Mucosa of stomach (tissue), 1 donor: ENCODE results near the gene TSACC.
"Not testable (repeated sequence)": the region's sequence is repeated elsewhere in the genome, so short reads cannot be mapped to it uniquely, and the experiment has no call there.

Experiments used
- H3K27me3 ChIP-seq: one replicate; pipeline ENCODE4 v1.7.0; 2013; ENCODE audit warnings: mild to moderate bottlenecking, low read length; ENCODE audit not compliant: control insufficient read depth, insufficient read depth
- H3K36me3 ChIP-seq: one replicate; pipeline ENCODE4 v1.7.0; 2013; ENCODE audit warnings: low read length; ENCODE audit not compliant: control insufficient read depth, insufficient read depth
- H3K4me1 ChIP-seq: one replicate; pipeline ENCODE4 v1.7.0; 2013; ENCODE audit warnings: mild to moderate bottlenecking, low read length; ENCODE audit not compliant: control insufficient read depth, insufficient read depth
- H3K4me3 ChIP-seq: one replicate; pipeline ENCODE4 v1.7.0; 2013; ENCODE audit warnings: low read length
- H3K9ac ChIP-seq: one replicate; pipeline ENCODE4 v1.7.0; 2013; ENCODE audit warnings: mild to moderate bottlenecking, low read length, moderate library complexity
- H3K9me3 ChIP-seq: one replicate; pipeline ENCODE4 v1.7.0; 2013; ENCODE audit warnings: mild to moderate bottlenecking, low read length, moderate library complexity; ENCODE audit not compliant: control insufficient read depth
- donor health status: Pancreatic carcinoma.

The TSACC gene

DNA sequence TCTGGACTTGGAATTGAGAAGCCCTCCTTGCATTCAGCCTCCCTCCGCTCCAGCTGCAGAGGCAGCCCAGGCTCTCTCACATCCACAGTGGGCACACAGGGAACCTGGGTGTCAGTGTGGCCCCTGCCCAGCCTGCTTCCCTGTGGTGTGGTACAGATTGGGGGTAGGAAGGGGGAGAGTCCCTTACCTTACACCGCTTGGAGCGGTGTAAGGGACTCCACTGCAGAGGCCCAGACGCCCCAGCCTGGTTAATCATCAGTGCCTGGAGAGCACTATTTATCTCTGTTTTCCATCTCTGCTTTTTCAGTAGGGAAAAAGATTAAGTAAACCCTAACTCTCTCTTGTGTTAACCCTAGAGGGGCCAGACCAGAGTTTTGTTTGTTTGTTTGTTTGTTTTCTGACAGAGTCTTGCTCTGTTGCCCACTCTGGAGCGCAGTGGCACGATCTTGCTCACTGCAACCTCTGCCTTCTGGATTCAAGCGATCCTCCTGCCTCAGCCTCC is 29.9 kb downstream of the TSACC start:
- Histone ChIP-seq H3K27me3 (peaks cover 32% of the 10 kb centered on the region), H3K36me3 (no peaks in the 10 kb centered on the region), H3K9me3 (no peaks in the 10 kb centered on the region), H3K4me3 (no peak overlapping the region), H3K4me1 (no peaks in the 10 kb centered on the region), H3K9ac (no peak overlapping the region)

- peaks cover 32% of the 10 kb centered on the region for H3K27me3 ChIP-seq
- H3K36me3 ChIP-seq, result no peaks in the 10 kb centered on the region
- H3K4me3 ChIP-seq, result no peak within 1 kb of the TSS
- no peaks in the 10 kb centered on the region for H3K9me3 ChIP-seq
- no peaks in the 10 kb centered on the region for H3K4me1 ChIP-seq
- H3K9ac ChIP-seq, result peak within 1 kb of the TSS; percentile 18
These were observed 30.8 kb downstream of the TSACC start, which contains the start of gene RHBG for GRCh38 chr1:156368889-156369684. RHBG (plus strand) TSS chr1:156369211; CDS start chr1:156369250, 39 bp downstream.

- H3K4me3 ChIP-seq, H3K9me3 ChIP-seq, H3K36me3 ChIP-seq, H3K4me1 ChIP-seq: not testable (repeated sequence)
- Histone ChIP-seq H3K9ac (peak overlapping the region; percentile 18), H3K27me3 (peaks cover 28% of the 10 kb centered on the region)
These were observed 31.5 kb downstream of the TSACC start for GRCh38 chr1:156369685-156370286.

DNA sequence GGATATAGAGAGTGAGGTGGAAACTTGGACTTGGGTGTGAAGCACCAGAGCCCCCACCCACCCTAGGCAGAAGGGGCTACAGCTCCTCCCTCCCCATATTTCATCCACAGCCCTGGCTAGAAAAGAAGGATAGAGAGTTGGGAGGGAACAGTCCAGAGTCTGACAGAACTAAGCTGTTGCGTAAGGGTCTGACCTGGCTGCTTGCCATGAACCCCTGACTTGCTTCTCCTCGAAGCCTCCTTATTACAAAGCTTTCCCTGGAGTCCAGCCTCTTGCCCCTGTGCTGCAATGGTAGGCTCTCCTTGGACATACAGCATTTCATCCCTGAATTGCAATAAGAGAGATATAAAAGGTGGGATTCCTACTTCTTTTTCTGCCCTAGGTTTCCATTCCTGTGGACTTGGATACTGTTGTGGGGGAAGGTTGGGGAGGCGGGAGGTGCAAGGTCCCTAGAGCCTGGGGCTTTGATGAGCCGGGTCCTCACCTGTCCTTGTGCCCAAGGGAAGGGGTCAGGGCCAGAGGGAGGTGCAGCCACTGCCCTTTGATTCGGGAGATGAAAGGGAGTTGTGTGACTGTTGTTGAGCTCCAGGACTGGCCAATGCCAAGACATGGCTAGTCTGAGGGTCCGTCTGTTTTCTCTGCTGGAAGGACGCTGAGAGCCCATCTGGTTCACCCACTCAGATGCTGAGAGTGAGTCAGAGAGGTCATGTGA is 33.4 kb downstream of the TSACC start:
- H3K27me3 ChIP-seq, result peaks cover 25% of the 10 kb centered on the region
- H3K9me3 ChIP-seq, result no peaks in the 10 kb centered on the region
- no peak overlapping the region for H3K9ac ChIP-seq
- H3K4me1 ChIP-seq, result no peaks in the 10 kb centered on the region
- H3K36me3 ChIP-seq, result no peaks in the 10 kb centered on the region
- no peak overlapping the region for H3K4me3 ChIP-seq

GRCh38 chr1:156372265-156372586 is 33.9 kb downstream of the TSACC start:
- Histone ChIP-seq H3K4me1 (no peaks in the 10 kb centered on the region), H3K27me3 (peaks cover 26% of the 10 kb centered on the region), H3K9ac (no peak overlapping the region), H3K4me3 (no peak overlapping the region), H3K9me3 (no peaks in the 10 kb centered on the region), H3K36me3 (no peaks in the 10 kb centered on the region)

DNA sequence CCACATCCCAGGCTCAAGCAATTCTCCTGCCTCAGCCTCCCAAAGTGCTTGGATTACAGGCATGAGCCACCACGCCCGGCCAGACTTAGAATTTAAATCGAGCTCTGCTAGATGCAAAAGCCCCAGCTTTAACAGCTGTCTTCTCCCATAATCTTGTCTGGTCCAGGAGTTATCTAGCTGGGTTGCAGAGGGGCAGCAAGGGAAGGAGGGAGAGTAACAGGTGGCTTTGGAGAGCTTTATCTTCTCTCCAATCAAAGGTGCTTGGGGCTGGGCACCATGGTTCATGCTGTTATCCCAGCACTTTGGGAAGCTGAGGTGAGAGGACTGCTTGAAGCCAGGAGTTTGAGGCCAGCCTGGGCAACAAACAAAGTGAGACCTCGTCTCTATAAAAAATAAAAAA is 34.5 kb downstream of the TSACC start:
- Histone ChIP-seq H3K27me3 (peaks cover 25% of the 10 kb centered on the region), H3K9ac (no peak overlapping the region), H3K9me3 (no peaks in the 10 kb centered on the region), H3K4me1 (no peaks in the 10 kb centered on the region), H3K4me3 (no peak overlapping the region), H3K36me3 (no peaks in the 10 kb centered on the region)

GRCh38 chr1:156373546-156373945 is 35.2 kb downstream of the TSACC start:
- no peaks in the 10 kb centered on the region for H3K9me3 ChIP-seq
- no peaks in the 10 kb centered on the region for H3K4me1 ChIP-seq

DNA sequence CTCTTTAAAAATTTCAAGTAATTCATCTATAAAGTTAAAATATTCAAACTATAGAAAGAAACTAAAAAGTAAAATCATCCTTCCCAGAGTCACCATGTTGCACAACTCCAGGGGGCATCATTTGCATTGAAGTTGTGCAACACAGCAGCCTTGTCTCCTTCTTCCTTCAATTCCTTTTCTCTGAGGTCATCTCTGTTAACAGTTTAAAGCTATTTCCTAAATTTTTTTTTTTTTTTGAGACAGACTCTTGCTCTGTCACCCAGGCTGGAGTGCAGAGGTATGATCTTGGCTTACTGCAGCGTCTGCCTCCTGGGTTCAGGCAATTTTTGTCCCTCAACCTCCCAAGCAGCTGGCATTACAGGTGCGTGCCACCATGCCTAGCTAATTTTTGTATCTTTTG is 37.8 kb downstream of the TSACC start:
- Histone ChIP-seq H3K4me1 (peaks cover 7% of the 10 kb centered on the region), H3K4me3 (no peak overlapping the region), H3K9me3 (no peaks in the 10 kb centered on the region)

More at GRCh38 chr1:156373546-156373945, 35.2 kb downstream of the TSACC start:
- H3K36me3 ChIP-seq, result no peaks in the 10 kb centered on the region
- no peak overlapping the region for H3K9ac ChIP-seq
- H3K4me3 ChIP-seq, result no peak overlapping the region
- H3K27me3 ChIP-seq, result peaks cover 18% of the 10 kb centered on the region

GRCh38 chr1:156376958-156377919 is 38.9 kb downstream of the TSACC start:
- Histone ChIP-seq H3K9me3 (no peaks in the 10 kb centered on the region), H3K27me3 (peaks cover 5% of the 10 kb centered on the region), H3K4me1 (peaks cover 7% of the 10 kb centered on the region), H3K36me3 (no peaks in the 10 kb centered on the region), H3K9ac (no peak overlapping the region), H3K4me3 (no peak overlapping the region)

More for the DNA sequence above, 37.8 kb downstream of the TSACC start:
- Histone ChIP-seq H3K9ac (no peak overlapping the region), H3K27me3 (peaks cover 5% of the 10 kb centered on the region), H3K36me3 (no peaks in the 10 kb centered on the region)

DNA sequence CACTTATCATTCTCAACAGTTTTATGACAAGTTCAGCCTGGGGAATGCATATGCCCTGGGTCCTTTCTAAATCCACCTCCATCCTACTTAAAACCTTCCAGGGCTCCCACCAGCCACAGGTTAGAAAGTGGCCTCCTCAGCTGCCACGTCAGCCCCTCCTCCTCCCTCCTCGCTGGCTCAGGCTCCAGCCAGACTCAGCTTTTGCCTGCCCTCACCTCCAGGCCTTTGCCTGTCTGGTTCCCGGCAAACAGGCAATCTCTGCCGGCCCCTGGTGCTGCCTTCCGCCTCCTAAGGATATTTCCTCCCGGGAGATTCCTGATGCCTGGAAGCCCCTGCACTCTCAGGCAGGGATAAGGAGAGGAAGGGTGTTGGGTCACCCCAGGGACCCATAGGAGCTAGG is 40.2 kb downstream of the TSACC start:
- Histone ChIP-seq H3K9me3 (no peaks in the 10 kb centered on the region), H3K4me3 (no peak overlapping the region), H3K27me3 (peaks cover 5% of the 10 kb centered on the region)

DNA sequence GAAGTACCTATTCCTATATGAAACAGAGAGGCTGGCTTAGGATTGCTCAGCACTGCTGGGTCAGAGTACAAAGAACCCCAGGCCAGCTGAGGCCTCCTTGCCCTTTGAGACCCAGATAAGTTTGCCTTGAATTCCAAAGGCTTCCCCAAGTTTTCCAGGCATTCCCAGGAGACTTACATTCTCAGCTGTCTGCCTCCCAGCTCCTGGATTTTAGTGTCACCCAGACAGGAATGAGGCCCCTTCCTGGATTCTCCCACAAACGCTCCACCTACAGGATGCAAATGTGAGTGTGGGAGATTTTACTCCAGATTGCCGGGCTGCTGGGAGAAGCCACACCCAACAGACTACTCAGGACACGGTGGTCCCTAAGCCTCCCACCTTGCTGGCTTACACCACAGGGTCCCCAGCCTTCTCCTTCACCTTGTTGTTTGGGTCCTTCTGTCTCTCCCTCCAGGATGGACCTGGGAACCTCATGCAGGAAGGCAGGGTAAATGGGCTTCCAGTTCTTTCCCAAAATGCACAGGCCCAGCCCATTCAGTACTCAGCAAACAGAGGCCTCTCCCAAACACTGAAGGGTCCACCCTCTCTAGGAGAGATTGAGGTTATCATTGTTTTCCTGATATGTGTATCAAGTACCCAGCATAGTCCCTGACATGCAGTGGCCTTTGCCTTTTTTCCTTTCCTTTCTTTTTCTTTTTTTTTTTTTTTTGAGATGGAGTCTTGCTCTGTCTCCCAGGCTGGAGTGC is 41.3 kb downstream of the TSACC start:
- Histone ChIP-seq H3K27me3 (peaks cover 5% of the 10 kb centered on the region), H3K36me3 (no peaks in the 10 kb centered on the region), H3K4me1 (peaks cover 7% of the 10 kb centered on the region), H3K4me3 (no peak overlapping the region), H3K9me3 (no peaks in the 10 kb centered on the region), H3K9ac (no peak overlapping the region)

More for the DNA sequence above, 40.2 kb downstream of the TSACC start:
- H3K36me3 ChIP-seq, result no peaks in the 10 kb centered on the region
- H3K4me1 ChIP-seq, result peaks cover 7% of the 10 kb centered on the region
- no peak overlapping the region for H3K9ac ChIP-seq
